Spleen (tissue), 13 donors: ENCODE data around the gene FAM47C. TPM values are rescaled to one million over a fixed set of nuclear protein-coding genes. Genes with fewer than 3 reads are reported as not detected.
"Not testable (repeated sequence)": the region's sequence is repeated elsewhere in the genome, so short reads cannot be mapped to it uniquely, and the experiment has no call there.

Experiments
- DNase-seq: peaks from one replicate; pipeline ENCODE4 v3.0.0-alpha.2; 2020
- H3K27ac ChIP-seq, 8 donors: fragments of 200-600 bp; sonication (generic) in 7 of 8; 1 replicate in 4 of 8; 2 replicates in 4 of 8; pipeline versions ENCODE4 v1.5.0 to v1.8.0; 2016 to 2021; ENCODE audit warnings: inconsistent platforms in 4 of 8, mild to moderate bottlenecking in 4 of 8, moderate library complexity in 1 of 8
- H3K27me3 ChIP-seq, 7 donors: fragments of 200-600 bp; sonication (generic) in 6 of 7; replicated peaks in 1 of 7; 1 replicate in 4 of 7; 2 replicates in 3 of 7; pipeline versions ENCODE4 v1.5.0 to v1.8.0; 2016 to 2021; ENCODE audit warnings: inconsistent platforms in 3 of 7, mild to moderate bottlenecking in 1 of 7
- H3K36me3 ChIP-seq, 6 donors: fragments of 200-600 bp; sonication (generic) in 5 of 6; 1 replicate in 4 of 6; 2 replicates in 2 of 6; pipeline versions ENCODE4 v1.5.0 to v1.8.0; 2016 to 2021; ENCODE audit warnings: inconsistent platforms in 2 of 6
- H3K4me1 ChIP-seq, 6 donors: fragments of 200-600 bp; sonication (generic) in 5 of 6; 1 replicate in 3 of 6; 2 replicates in 3 of 6; pipeline versions ENCODE4 v1.5.0 to v1.8.0; 2016 to 2021; ENCODE audit warnings: inconsistent platforms in 3 of 6
- H3K4me3 ChIP-seq, 8 donors: fragments of 200-600 bp; sonication (generic) in 7 of 8; 1 replicate in 4 of 8; 2 replicates in 4 of 8; pipeline versions ENCODE4 v1.5.0 to v1.8.0; 2016 to 2021; ENCODE audit warnings: inconsistent platforms in 4 of 8, mild to moderate bottlenecking in 4 of 8, moderate library complexity in 2 of 8
- H3K9me3 ChIP-seq, 8 donors: fragments of 200-600 bp; sonication (generic) in 7 of 8; 1 replicate in 4 of 8; 2 replicates in 4 of 8; pipeline versions ENCODE4 v1.5.0 to v1.8.0; 2016 to 2021; ENCODE audit warnings: inconsistent platforms in 4 of 8
- CTCF ChIP-seq, 11 experiments: fragments of 200-600 bp in 7 of 11; fragments of 450-650 bp in 4 of 11; sonication (generic) in 4 of 11; IDR thresholded peaks in 8 of 11; conservative IDR thresholded peaks in 3 of 11; 1 replicate in 7 of 11; 2 replicates in 4 of 11; pipeline versions ENCODE4 v1.4.0 to v1.8.0; 2016 to 2021; ENCODE audit warnings: antibody characterized with exemption in 11 of 11, inconsistent platforms in 4 of 11, mild to moderate bottlenecking in 1 of 11
- POLR2A ChIP-seq, 3 donors: fragments of 450-650 bp; IDR thresholded peaks; one replicate each; pipeline ENCODE4 v1.5.1; 2017; ENCODE audit warnings: antibody characterized with exemption in 3 of 3, mild to moderate bottlenecking in 1 of 3
- POLR2AphosphoS5 ChIP-seq, 3 donors: sonication (generic); formaldehyde crosslinking; IDR thresholded peaks; one replicate each; pipeline ENCODE4 v1.5.1; 2017; ENCODE audit warnings: antibody characterized with exemption in 3 of 3
- WGBS, 5 donors: extraction: QIAGEN DNeasy Blood & Tissue Kit in 3 of 5; methylation state at CpG; one replicate each; pipeline versions ENCODE4 v1.1.5 to v1.1.7; 2013 to 2018; 5-methylcytosine and 5-hydroxymethylcytosine counted together
- intact Hi-C: fragments of 100-400 bp; cut with DNase I; formaldehyde crosslinking; loops from one replicate; pipeline ENCODE4 v1.15.0; 2023; ENCODE audit warnings: low total_unique reads
- long read RNA-seq, 2 donors: transcript quantifications; one replicate each; lab custom pipeline, GENCODE V29; 2026
- polyA plus RNA-seq, 3 donors: library from polyadenylated mRNA; stranded (reverse); fragments of 200-250 nt; gene quantifications; one replicate each; pipeline ENCODE4 v1.2.1, GENCODE V29; 2013
- total RNA-seq, 7 donors: library from RNA; depleted of rRNA in 3 of 7; stranded (reverse); fragments of >200 nt in 3 of 7; fragmentation: NEBNext Ultra II Directional in 4 of 7; extraction: Animal tissue kit (Norgen Biotek cat#: 25700) in 4 of 7; gene quantifications; one replicate each; pipeline versions ENCODE4 v1.1.0 to v1.2.1, GENCODE V29; 2016 to 2021
- donor health status: healthy with polysubstance abuse.
- donor health status: DM: no; HTN: no; CAD: no; lungs with moderate emphysema.
- donor health status: DM: no; HTN: no; CAD: no.
- donor health status: Bipolar disorder and iron deficiency.
- donor health status: healthy.
- donor health status: DM: no; HTN: no; CAD: no.
- donor health status: DM: yes; HTN: yes; CAD: no.

Gene FAM47C
- total RNA-seq, result under 1 TPM in 1 of 7 donors, not detected in 6; 0.09 TPM
- not detected for polyA plus RNA-seq
- long read RNA-seq, donor 1, result 0 reads
- long read RNA-seq, donor 2, result 0 reads

- H3K27me3 ChIP-seq, H3K4me3 ChIP-seq, intact Hi-C loops, H3K9me3 ChIP-seq, H3K27ac ChIP-seq, H3K36me3 ChIP-seq, H3K4me1 ChIP-seq: not testable (repeated sequence)
- DNase-seq, result peak; percentile 59
- 62 to 84% (median 73%) methylated on average over 12 to 24 of the region's 24 CpGs for WGBS, 5 donors
Observed at GRCh38 chrX:37008182-37008581, at the start of gene FAM47C. Gene FAM47C, plus strand, starts transcription at chrX:37008366. Its CDS starts 45 bp downstream, at chrX:37008411.

- no peaks in the 10 kb centered on the region for H3K4me1 ChIP-seq
- H3K4me3 ChIP-seq, result peak overlapping the region in 1 of 8 donors; percentile 48
- intact Hi-C loops, result no loop called here
- no peaks in the 10 kb centered on the region for H3K9me3 ChIP-seq
- no peak for TF ChIP-seq POLR2AphosphoS5 (IDR thresholded peaks at IDR 0.05)
- TF ChIP-seq POLR2A (IDR thresholded peaks at IDR 0.05), result no peak
- no peak for TF ChIP-seq CTCF (IDR thresholded peaks at IDR 0.05 in 8 of 11, conservative IDR thresholded peaks at IDR 0.05 in 3 of 11)
- 49 to 69% (median 52%) methylated on average over 10 of the region's 10 CpGs for whole genome bisulfite sequencing, 5 donors
- peaks cover 0 to 42% (median 19%) of the 10 kb centered on the region in 7 donors for H3K27me3 ChIP-seq
- H3K36me3 ChIP-seq, result no peaks in the 10 kb centered on the region
- no peak overlapping the region for H3K27ac ChIP-seq
- no peak for DNase-seq
Observed at GRCh38 chrX:36961590-36961989, 46.6 kb upstream of the FAM47C start.

- Histone ChIP-seq H3K4me1 (no peaks in the 10 kb centered on the region), H3K9me3 (peaks cover 0 to 8% (median 0%) of the 10 kb centered on the region in 8 donors), H3K4me3 (peak overlapping the region in 3 of 8 donors; percentile 3 to 48 (median 27)), H3K27ac (peak overlapping the region in 5 of 8 donors; percentile 10 to 54 (median 42)), H3K36me3 (no peaks in the 10 kb centered on the region), H3K27me3 (peaks cover 0 to 28% (median 7%) of the 10 kb centered on the region in 7 donors)
- WGBS, 5 donors, result 14 to 47% (median 34%) methylated on average over 3 to 63 of the region's 63 CpGs
- TF ChIP-seq CTCF (IDR thresholded peaks at IDR 0.05 in 8 of 11, conservative IDR thresholded peaks at IDR 0.05 in 3 of 11), result no peak
- TF ChIP-seq POLR2A (IDR thresholded peaks at IDR 0.05), result no peak
- TF ChIP-seq POLR2AphosphoS5 (IDR thresholded peaks at IDR 0.05), result peak in 2 of 3 donors; percentile 12 to 38
- intact Hi-C loops, result no loop called here
- no peak for DNase-seq
Observed at GRCh38 chrX:36963069-36963808, 44.9 kb upstream of the FAM47C start.

GRCh38 chrX:36963852-36964251, 44.3 kb upstream of the FAM47C start:
- no peak for DNase-seq
- no peak for TF ChIP-seq POLR2A (IDR thresholded peaks at IDR 0.05)
- no peak for TF ChIP-seq POLR2AphosphoS5 (IDR thresholded peaks at IDR 0.05)
- no peak for TF ChIP-seq CTCF (IDR thresholded peaks at IDR 0.05 in 8 of 11, conservative IDR thresholded peaks at IDR 0.05 in 3 of 11)
- no peaks in the 10 kb centered on the region for H3K4me1 ChIP-seq
- 9 to 54% (median 20%) methylated on average over 2 to 45 of the region's 45 CpGs for WGBS, 5 donors
- H3K27me3 ChIP-seq, result peaks cover 0 to 22% (median 4%) of the 10 kb centered on the region in 7 donors
- peak overlapping the region in 2 of 8 donors; percentile 42 to 54 for H3K27ac ChIP-seq
- H3K4me3 ChIP-seq, result peak overlapping the region in 3 of 8 donors; percentile 3 to 48 (median 27)
- no peaks in the 10 kb centered on the region for H3K36me3 ChIP-seq
- intact Hi-C loops, result no loop called here
- H3K9me3 ChIP-seq, result peaks cover 0 to 8% (median 0%) of the 10 kb centered on the region in 8 donors
